GM23338 (cell line): Measurements from ENCODE around the gene SRSF4. TPM values are rescaled to one million over a fixed set of nuclear protein-coding genes. Genes with fewer than 3 reads are reported as not detected.

Source experiments
- ATAC-seq: fragments of 200-7000 bp; cut with Tn5 transposase; 3 replicates; pipeline ENCODE4 v1.9.1; 2020
- DNase-seq: peaks from one replicate; pipeline ENCODE4 v3.0.0-alpha.2; 2015; ENCODE audit warnings: low spot score
- H2AFZ ChIP-seq: fragments of 200-600 bp; sonication (generic); 2 replicates; pipeline ENCODE4 v1.8.0; 2016; ENCODE audit warnings: antibody characterized with exemption, mild to moderate bottlenecking, moderate library complexity
- H3F3A ChIP-seq: fragments of 200-600 bp; sonication (generic); replicated peaks from 2 replicates; pipeline ENCODE4 v1.8.0; 2017; ENCODE audit warnings: antibody characterized with exemption, mixed run types, low read depth
- H3K27ac ChIP-seq: fragments of 200-600 bp; sonication (generic); 2 replicates; pipeline ENCODE4 v1.6.1; 2016; ENCODE audit warnings: low read depth
- H3K27me3 ChIP-seq: fragments of 200-600 bp; sonication (generic); 2 replicates; pipeline ENCODE4 v1.8.0; 2016; ENCODE audit warnings: mild to moderate bottlenecking, mixed run types, moderate library complexity; ENCODE audit not compliant: insufficient read depth
- H3K36me3 ChIP-seq: fragments of 200-600 bp; sonication (generic); 2 replicates; pipeline ENCODE4 v1.8.0; 2016; ENCODE audit warnings: mild to moderate bottlenecking; ENCODE audit not compliant: insufficient read depth
- H3K4me1 ChIP-seq: fragments of 200-600 bp; sonication (generic); 2 replicates; pipeline ENCODE4 v1.8.0; 2016; ENCODE audit warnings: mild to moderate bottlenecking, moderate library complexity; ENCODE audit not compliant: insufficient read depth
- H3K4me2 ChIP-seq: fragments of 200-600 bp; sonication (generic); 2 replicates; pipeline ENCODE4 v1.7.1; 2017; ENCODE audit warnings: mixed run types
- H3K4me3 ChIP-seq: fragments of 200-600 bp; sonication (generic); 2 replicates; pipeline ENCODE4 v1.6.1; 2016; ENCODE audit warnings: mixed run types
- H3K79me2 ChIP-seq: fragments of 200-600 bp; sonication (generic); replicated peaks from 2 replicates; pipeline ENCODE4 v1.8.0; 2017; ENCODE audit warnings: mild to moderate bottlenecking; ENCODE audit not compliant: insufficient read depth
- H3K9me2 ChIP-seq: fragments of 200-600 bp; sonication (generic); 2 replicates; pipeline ENCODE4 v1.8.0; 2017; ENCODE audit not compliant: insufficient read depth
- H4K20me1 ChIP-seq: fragments of 200-600 bp; sonication (generic); replicated peaks from 2 replicates; pipeline ENCODE4 v1.8.0; 2017; ENCODE audit warnings: mild to moderate bottlenecking; ENCODE audit not compliant: insufficient read depth
- H3K27ac Mint-ChIP-seq: 2 replicates; pipeline ENCODE4 v1.8.0; 2020; ENCODE audit warnings: inconsistent platforms, mild to moderate bottlenecking, moderate library complexity, mixed read lengths
- H3K27me3 Mint-ChIP-seq: 3 replicates; pipeline ENCODE4 v1.8.0; 2022; ENCODE audit warnings: low read depth, mild to moderate bottlenecking, moderate library complexity, mixed read lengths, inconsistent platforms; ENCODE audit not compliant: insufficient read depth, poor library complexity
- H3K36me3 Mint-ChIP-seq: 3 replicates; pipeline ENCODE4 v1.8.0; 2021; ENCODE audit warnings: low read depth, mild to moderate bottlenecking, inconsistent platforms, moderate library complexity, mixed read lengths
- H3K4me1 Mint-ChIP-seq: 3 replicates; pipeline ENCODE4 v1.8.0; 2020; ENCODE audit warnings: mild to moderate bottlenecking, inconsistent platforms, mixed read lengths
- H3K4me3 Mint-ChIP-seq: 3 replicates; pipeline ENCODE4 v1.8.0; 2021; ENCODE audit warnings: moderate library complexity, mild to moderate bottlenecking, inconsistent platforms, mixed read lengths
- H3K9me3 Mint-ChIP-seq: 3 replicates; pipeline ENCODE4 v1.8.0; 2020; ENCODE audit warnings: moderate library complexity, mild to moderate bottlenecking, inconsistent platforms, mixed read lengths
- CREB1 ChIP-seq: fragments of 250-450 bp; sonication (Bioruptor Pico); IDR thresholded peaks from 2 replicates; pipeline ENCODE4 v1.5.0; 2020; ENCODE audit warnings: low read depth, mild to moderate bottlenecking, moderate library complexity
- EZH2phosphoT487 ChIP-seq: fragments of 200-600 bp; sonication (generic); IDR thresholded peaks from one replicate; pipeline ENCODE4 v1.8.1; 2018; ENCODE audit warnings: antibody characterized with exemption; ENCODE audit not compliant: unreplicated experiment
- JUNB ChIP-seq: IDR thresholded peaks from one replicate; pipeline ENCODE4 v1.6.1; 2016; ENCODE audit warnings: antibody characterized with exemption; ENCODE audit not compliant: unreplicated experiment
- REST ChIP-seq: IDR thresholded peaks from one replicate; pipeline ENCODE4 v1.6.1; 2018; ENCODE audit warnings: antibody characterized with exemption; ENCODE audit not compliant: unreplicated experiment
- STAT1 ChIP-seq: IDR thresholded peaks from one replicate; pipeline ENCODE4 v1.6.1; 2016; ENCODE audit warnings: antibody characterized with exemption; ENCODE audit not compliant: unreplicated experiment
- ZNF331 ChIP-seq: fragments of 250-450 bp; sonication (Bioruptor Pico); IDR thresholded peaks from 2 replicates; pipeline ENCODE4 v1.5.0; 2020; ENCODE audit warnings: low read depth, mild to moderate bottlenecking, moderate library complexity
- polyA plus RNA-seq: library from polyadenylated mRNA; unstranded; fragments of >200 nt; fragmentation: Nextera tagmentation; extraction: Ambion mirVana; gene quantifications from 2 replicates; pipeline ENCODE4 v1.2.1, GENCODE V29; 2016
- total RNA-seq: library from RNA; depleted of rRNA; stranded (reverse); fragments of >200 nt; shearing (Covaris generic); gene quantifications from 2 replicates; pipeline ENCODE4 v1.2.3, GENCODE V29; 2014
- TF ChIP-seq, protein P1 (sequence below), 2 experiments: fragments of 200-600 bp in 1 of 2; sonication (generic) in 1 of 2; conservative IDR thresholded peaks; 2 replicates each; pipeline versions ENCODE4 v1.5.1 to v1.6.1; 2016 to 2017; ENCODE audit warnings: antibody characterized with exemption in 2 of 2, low read depth in 2 of 2, mild to moderate bottlenecking in 2 of 2, moderate library complexity in 1 of 2
- TF ChIP-seq, protein P2 (sequence below): fragments of 250-450 bp; sonication (Bioruptor Pico); IDR thresholded peaks from 2 replicates; pipeline ENCODE4 v1.5.0; 2020; ENCODE audit warnings: mild to moderate bottlenecking, moderate library complexity
- TF ChIP-seq, protein P3 (sequence below): IDR thresholded peaks from 2 replicates; pipeline ENCODE4 v1.6.1; 2016; ENCODE audit warnings: antibody characterized with exemption

Gene SRSF4
- total and polyA plus RNA-seq, 2 experiments from 2014 or later: 58.4 to 98.3 TPM

GRCh38 chr1:29230204-29230552, 48.5 kb upstream of the SRSF4 start:
- TF ChIP-seq CREB1 (CRISPR knock-in tag) (no peak), ZNF331 (CRISPR knock-in tag) (no peak)
- TF ChIP-seq, protein P1, sequence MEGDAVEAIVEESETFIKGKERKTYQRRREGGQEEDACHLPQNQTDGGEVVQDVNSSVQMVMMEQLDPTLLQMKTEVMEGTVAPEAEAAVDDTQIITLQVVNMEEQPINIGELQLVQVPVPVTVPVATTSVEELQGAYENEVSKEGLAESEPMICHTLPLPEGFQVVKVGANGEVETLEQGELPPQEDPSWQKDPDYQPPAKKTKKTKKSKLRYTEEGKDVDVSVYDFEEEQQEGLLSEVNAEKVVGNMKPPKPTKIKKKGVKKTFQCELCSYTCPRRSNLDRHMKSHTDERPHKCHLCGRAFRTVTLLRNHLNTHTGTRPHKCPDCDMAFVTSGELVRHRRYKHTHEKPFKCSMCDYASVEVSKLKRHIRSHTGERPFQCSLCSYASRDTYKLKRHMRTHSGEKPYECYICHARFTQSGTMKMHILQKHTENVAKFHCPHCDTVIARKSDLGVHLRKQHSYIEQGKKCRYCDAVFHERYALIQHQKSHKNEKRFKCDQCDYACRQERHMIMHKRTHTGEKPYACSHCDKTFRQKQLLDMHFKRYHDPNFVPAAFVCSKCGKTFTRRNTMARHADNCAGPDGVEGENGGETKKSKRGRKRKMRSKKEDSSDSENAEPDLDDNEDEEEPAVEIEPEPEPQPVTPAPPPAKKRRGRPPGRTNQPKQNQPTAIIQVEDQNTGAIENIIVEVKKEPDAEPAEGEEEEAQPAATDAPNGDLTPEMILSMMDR (conservative IDR thresholded peaks at IDR 0.05; ENCODE audit: low read depth in 2 of 2): no peak
- no peak overlapping the region for H3K27ac ChIP-seq
- DNase-seq: no peak

DNA sequence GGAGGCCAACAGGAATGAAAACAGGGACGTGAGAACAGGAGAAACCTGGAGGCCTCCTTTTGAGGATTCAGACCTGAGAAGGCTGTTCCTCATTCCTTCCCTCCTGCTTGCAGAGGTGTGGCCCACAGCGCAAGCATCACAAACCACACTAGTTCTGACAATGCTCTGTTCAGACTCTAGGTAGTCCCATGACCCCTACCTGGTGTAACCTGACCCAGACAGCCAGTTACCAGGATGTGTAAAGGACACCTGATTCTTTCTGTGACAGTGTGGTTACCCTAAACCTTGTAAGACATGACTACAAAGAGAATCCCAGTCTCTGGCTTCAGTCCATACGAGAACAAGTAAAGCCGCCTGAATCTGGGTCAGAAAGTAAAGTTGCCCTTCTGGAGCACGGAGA, 45.8 kb upstream of the SRSF4 start:
- no peak overlapping the region for H3K4me3 ChIP-seq
- H4K20me1 ChIP-seq: peaks cover 3% of the 10 kb centered on the region; the same call in 1 of the 2 replicates
- peak; percentile 68 for DNase-seq
- peaks cover 5% of the 10 kb centered on the region for H3K27me3 Mint-ChIP-seq
- H3K36me3 ChIP-seq: no peaks in the 10 kb centered on the region
- H3K36me3 Mint-ChIP-seq: no peaks in the 10 kb centered on the region
- no peak overlapping the region for H2AFZ ChIP-seq
- H3K4me1 ChIP-seq: peaks cover 8% of the 10 kb centered on the region
- no peak overlapping the region for H3K27ac Mint-ChIP-seq
- H3K9me2 ChIP-seq: no peaks in the 10 kb centered on the region
- no peaks in the 10 kb centered on the region for H3K9me3 Mint-ChIP-seq
- ATAC-seq: peak; percentile 37
- H3K4me2 ChIP-seq: no peak overlapping the region
- peaks cover 18% of the 10 kb centered on the region for H3K79me2 ChIP-seq
- no peak overlapping the region for H3K4me3 Mint-ChIP-seq
- H3K27me3 ChIP-seq: 0 out of 2 replicates have a peak, but pooled peaks cover 3% of the 10 kb centered on the region
- no peaks in the 10 kb centered on the region for H3F3A ChIP-seq
- peaks cover 21% of the 10 kb centered on the region for H3K4me1 Mint-ChIP-seq
- H3K27ac ChIP-seq: 0 out of 2 replicates have a peak overlapping the region, but pooled peaks have one; percentile 5
- TF ChIP-seq ZNF331 (CRISPR knock-in tag): no peak
- TF ChIP-seq, protein P2, sequence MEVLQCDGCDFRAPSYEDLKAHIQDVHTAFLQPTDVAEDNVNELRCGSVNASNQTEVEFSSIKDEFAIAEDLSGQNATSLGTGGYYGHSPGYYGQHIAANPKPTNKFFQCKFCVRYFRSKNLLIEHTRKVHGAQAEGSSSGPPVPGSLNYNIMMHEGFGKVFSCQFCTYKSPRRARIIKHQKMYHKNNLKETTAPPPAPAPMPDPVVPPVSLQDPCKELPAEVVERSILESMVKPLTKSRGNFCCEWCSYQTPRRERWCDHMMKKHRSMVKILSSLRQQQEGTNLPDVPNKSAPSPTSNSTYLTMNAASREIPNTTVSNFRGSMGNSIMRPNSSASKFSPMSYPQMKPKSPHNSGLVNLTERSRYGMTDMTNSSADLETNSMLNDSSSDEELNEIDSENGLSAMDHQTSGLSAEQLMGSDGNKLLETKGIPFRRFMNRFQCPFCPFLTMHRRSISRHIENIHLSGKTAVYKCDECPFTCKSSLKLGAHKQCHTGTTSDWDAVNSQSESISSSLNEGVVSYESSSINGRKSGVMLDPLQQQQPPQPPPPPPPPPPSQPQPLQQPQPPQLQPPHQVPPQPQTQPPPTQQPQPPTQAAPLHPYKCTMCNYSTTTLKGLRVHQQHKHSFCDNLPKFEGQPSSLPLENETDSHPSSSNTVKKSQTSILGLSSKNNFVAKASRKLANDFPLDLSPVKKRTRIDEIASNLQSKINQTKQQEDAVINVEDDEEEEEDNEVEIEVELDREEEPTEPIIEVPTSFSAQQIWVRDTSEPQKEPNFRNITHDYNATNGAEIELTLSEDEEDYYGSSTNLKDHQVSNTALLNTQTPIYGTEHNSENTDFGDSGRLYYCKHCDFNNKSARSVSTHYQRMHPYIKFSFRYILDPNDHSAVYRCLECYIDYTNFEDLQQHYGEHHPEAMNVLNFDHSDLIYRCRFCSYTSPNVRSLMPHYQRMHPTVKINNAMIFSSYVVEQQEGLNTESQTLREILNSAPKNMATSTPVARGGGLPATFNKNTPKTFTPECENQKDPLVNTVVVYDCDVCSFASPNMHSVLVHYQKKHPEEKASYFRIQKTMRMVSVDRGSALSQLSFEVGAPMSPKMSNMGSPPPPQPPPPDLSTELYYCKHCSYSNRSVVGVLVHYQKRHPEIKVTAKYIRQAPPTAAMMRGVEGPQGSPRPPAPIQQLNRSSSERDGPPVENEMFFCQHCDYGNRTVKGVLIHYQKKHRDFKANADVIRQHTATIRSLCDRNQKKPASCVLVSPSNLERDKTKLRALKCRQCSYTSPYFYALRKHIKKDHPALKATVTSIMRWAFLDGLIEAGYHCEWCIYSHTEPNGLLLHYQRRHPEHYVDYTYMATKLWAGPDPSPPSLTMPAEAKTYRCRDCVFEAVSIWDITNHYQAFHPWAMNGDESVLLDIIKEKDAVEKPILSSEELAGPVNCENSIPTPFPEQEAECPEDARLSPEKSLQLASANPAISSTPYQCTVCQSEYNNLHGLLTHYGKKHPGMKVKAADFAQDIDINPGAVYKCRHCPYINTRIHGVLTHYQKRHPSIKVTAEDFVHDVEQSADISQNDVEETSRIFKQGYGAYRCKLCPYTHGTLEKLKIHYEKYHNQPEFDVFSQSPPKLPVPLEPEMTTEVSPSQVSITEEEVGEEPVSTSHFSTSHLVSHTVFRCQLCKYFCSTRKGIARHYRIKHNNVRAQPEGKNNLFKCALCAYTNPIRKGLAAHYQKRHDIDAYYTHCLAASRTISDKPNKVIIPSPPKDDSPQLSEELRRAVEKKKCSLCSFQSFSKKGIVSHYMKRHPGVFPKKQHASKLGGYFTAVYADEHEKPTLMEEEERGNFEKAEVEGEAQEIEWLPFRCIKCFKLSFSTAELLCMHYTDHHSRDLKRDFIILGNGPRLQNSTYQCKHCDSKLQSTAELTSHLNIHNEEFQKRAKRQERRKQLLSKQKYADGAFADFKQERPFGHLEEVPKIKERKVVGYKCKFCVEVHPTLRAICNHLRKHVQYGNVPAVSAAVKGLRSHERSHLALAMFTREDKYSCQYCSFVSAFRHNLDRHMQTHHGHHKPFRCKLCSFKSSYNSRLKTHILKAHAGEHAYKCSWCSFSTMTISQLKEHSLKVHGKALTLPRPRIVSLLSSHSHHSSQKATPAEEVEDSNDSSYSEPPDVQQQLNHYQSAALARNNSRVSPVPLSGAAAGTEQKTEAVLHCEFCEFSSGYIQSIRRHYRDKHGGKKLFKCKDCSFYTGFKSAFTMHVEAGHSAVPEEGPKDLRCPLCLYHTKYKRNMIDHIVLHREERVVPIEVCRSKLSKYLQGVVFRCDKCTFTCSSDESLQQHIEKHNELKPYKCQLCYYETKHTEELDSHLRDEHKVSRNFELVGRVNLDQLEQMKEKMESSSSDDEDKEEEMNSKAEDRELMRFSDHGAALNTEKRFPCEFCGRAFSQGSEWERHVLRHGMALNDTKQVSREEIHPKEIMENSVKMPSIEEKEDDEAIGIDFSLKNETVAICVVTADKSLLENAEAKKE (CRISPR knock-in tag): no peak
- TF ChIP-seq CREB1 (CRISPR knock-in tag): no peak
- TF ChIP-seq JUNB: no peak
- no peak for TF ChIP-seq STAT1
- no peak for TF ChIP-seq EZH2phosphoT487
- TF ChIP-seq, protein P3, sequence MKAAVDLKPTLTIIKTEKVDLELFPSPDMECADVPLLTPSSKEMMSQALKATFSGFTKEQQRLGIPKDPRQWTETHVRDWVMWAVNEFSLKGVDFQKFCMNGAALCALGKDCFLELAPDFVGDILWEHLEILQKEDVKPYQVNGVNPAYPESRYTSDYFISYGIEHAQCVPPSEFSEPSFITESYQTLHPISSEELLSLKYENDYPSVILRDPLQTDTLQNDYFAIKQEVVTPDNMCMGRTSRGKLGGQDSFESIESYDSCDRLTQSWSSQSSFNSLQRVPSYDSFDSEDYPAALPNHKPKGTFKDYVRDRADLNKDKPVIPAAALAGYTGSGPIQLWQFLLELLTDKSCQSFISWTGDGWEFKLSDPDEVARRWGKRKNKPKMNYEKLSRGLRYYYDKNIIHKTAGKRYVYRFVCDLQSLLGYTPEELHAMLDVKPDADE: no peak
- TF ChIP-seq REST: no peak

More at GRCh38 chr1:29230204-29230552, 48.5 kb upstream of the SRSF4 start:
- H3F3A ChIP-seq: no peaks in the 10 kb centered on the region
- peak overlapping the region; percentile 86 for H3K4me2 ChIP-seq
- H3K36me3 ChIP-seq: no peaks in the 10 kb centered on the region
- H3K79me2 ChIP-seq: peaks cover 18% of the 10 kb centered on the region
- H3K9me3 Mint-ChIP-seq: no peaks in the 10 kb centered on the region
- H3K36me3 Mint-ChIP-seq: no peaks in the 10 kb centered on the region
- H4K20me1 ChIP-seq: 0 out of 2 replicates have a peak, but pooled peaks cover 3% of the 10 kb centered on the region
- H2AFZ ChIP-seq: peak overlapping the region; percentile 82
- H3K4me1 ChIP-seq: peaks cover 8% of the 10 kb centered on the region
- H3K27me3 ChIP-seq: peaks cover 5% of the 10 kb centered on the region
- peaks cover 13% of the 10 kb centered on the region for H3K27me3 Mint-ChIP-seq
- H3K4me3 Mint-ChIP-seq: peak overlapping the region; percentile 97
- H3K9me2 ChIP-seq: no peaks in the 10 kb centered on the region
- ATAC-seq: no peak
- H3K4me1 Mint-ChIP-seq: peaks cover 16% of the 10 kb centered on the region
- peak overlapping the region; percentile 83 for H3K4me3 ChIP-seq
- peak overlapping the region; percentile 91 for H3K27ac Mint-ChIP-seq
